HepG2 (cell line): ENCODE data around the gene HBA2. TPM values are rescaled to one million over a fixed set of nuclear protein-coding genes. Genes with fewer than 3 reads are reported as not detected.

Experiments
- ATAC-seq: fragments of 200-7000 bp; cut with Tn5 transposase; 3 replicates; pipeline ENCODE4 v1.9.1; 2020; ENCODE audit warnings: mild to moderate bottlenecking, moderate library complexity
- BruUV-seq: library from RNA; stranded (reverse); fragments of 400-500 nt; replicated peaks from 2 replicates; lab custom pipeline; 2021; lab: Mats Ljungman, UMichigan
- CTCF ChIA-PET: fragments of 300-600 bp; formaldehyde crosslinking; extraction: SDS; loops from one replicate; lab custom pipeline; 2021; ENCODE audit warnings: low total read pairs, inconsistent platforms, low intra/inter-chr PET ratio; lab: Yijun Ruan, JAX
- POLR2A ChIA-PET: fragments of 350-600 bp; sonication (Branson Sonifier 250); formaldehyde crosslinking; loops from one replicate; lab custom pipeline; 2020; ENCODE audit warnings: antibody characterized with exemption, inconsistent platforms; lab: Yijun Ruan, JAX
- DNase-seq: peaks from one replicate; pipeline ENCODE4 v3.0.0-alpha.2; 2015; ENCODE audit warnings: low spot score
- FAIRE-seq: peaks from 3 replicates; lab custom pipeline; 2011; peaks lifted over from hg19 to GRCh38; lab: Jason Lieb, UNC
- H2AFZ ChIP-seq: one replicate; pipeline ENCODE4 v1.6.1; 2011; ENCODE audit warnings: low read length, inconsistent platforms
- H3K27ac ChIP-seq: fragments of 300-600 bp; 3 replicates; pipeline ENCODE4 v1.8.0; 2011; ENCODE audit warnings: mixed run types, mild to moderate bottlenecking, mixed read lengths, low read length, inconsistent platforms; ENCODE audit not compliant: insufficient read depth; ENCODE audit errors: extremely low read length
- H3K27me3 ChIP-seq, 2 experiments: fragments of 200-600 bp in 1 of 2; 2 replicates in 1 of 2; 3 replicates in 1 of 2; pipeline versions ENCODE4 v1.6.0 to v1.8.0; 2011; ENCODE audit warnings: low read length in 2 of 2, mild to moderate bottlenecking in 2 of 2, moderate library complexity in 2 of 2, inconsistent platforms in 1 of 2; ENCODE audit not compliant: insufficient read depth in 2 of 2, control insufficient read depth in 1 of 2
- H3K36me3 ChIP-seq, 2 experiments: fragments of 200-600 bp in 1 of 2; replicated peaks in 1 of 2; 2 replicates in 1 of 2; 3 replicates in 1 of 2; pipeline versions ENCODE4 v1.5.1 to v1.8.0; 2011; ENCODE audit warnings: low read length in 2 of 2, inconsistent platforms in 1 of 2; ENCODE audit not compliant: insufficient read depth in 2 of 2, control insufficient read depth in 1 of 2
- H3K4me1 ChIP-seq: 2 replicates; pipeline ENCODE4 v1.5.1; 2012; ENCODE audit warnings: low read length, inconsistent platforms; ENCODE audit not compliant: insufficient read depth
- H3K4me2 ChIP-seq: 2 replicates; pipeline ENCODE4 v1.6.0; 2011; ENCODE audit warnings: low read depth, low read length, inconsistent platforms
- H3K4me3 ChIP-seq, 3 experiments: fragments of 200-600 bp in 1 of 3; sonication (generic), shearing (Covaris generic) in 1 of 3; replicated peaks in 1 of 3; 2 replicates each; pipeline ENCODE4 v1.5.1; 2011 to 2016; ENCODE audit warnings: low read length in 3 of 3, inconsistent platforms in 2 of 3, low read depth in 2 of 3, mild to moderate bottlenecking in 2 of 3, control low read depth in 1 of 3, mixed read lengths in 1 of 3; ENCODE audit not compliant: insufficient read depth in 1 of 3
- H3K79me2 ChIP-seq: one replicate; pipeline ENCODE4 v1.6.1; 2011; ENCODE audit warnings: low read length, inconsistent platforms; ENCODE audit not compliant: insufficient read depth
- H3K9ac ChIP-seq: 2 replicates; pipeline ENCODE4 v1.6.0; 2011; ENCODE audit warnings: mild to moderate bottlenecking, low read depth, low read length, inconsistent platforms; ENCODE audit not compliant: insufficient read depth
- H3K9me3 ChIP-seq: 2 replicates; pipeline ENCODE4 v1.5.1; 2012; ENCODE audit warnings: mild to moderate bottlenecking, low read length
- H4K20me1 ChIP-seq: 2 replicates; pipeline ENCODE4 v1.6.0; 2011; ENCODE audit warnings: inconsistent platforms, mild to moderate bottlenecking, low read length, moderate library complexity; ENCODE audit not compliant: insufficient read depth
- ELF1 ChIP-seq: sonication (generic); formaldehyde crosslinking; IDR thresholded peaks from 2 replicates; pipeline ENCODE4 v1.4.0; 2020; ENCODE audit warnings: missing genetic modification reagents
- GFI1 ChIP-seq: sonication (generic); formaldehyde crosslinking; IDR thresholded peaks from 2 replicates; pipeline ENCODE4 v1.5.0; 2020; ENCODE audit warnings: missing genetic modification reagents, mild to moderate bottlenecking, borderline replicate concordance
- NR2F2 ChIP-seq: IDR thresholded peaks from 2 replicates; pipeline ENCODE4 v1.6.1; 2012; ENCODE audit warnings: low read depth, inconsistent platforms, borderline replicate concordance
- TRIM22 ChIP-seq: fragments of 450-650 bp; IDR thresholded peaks from 2 replicates; pipeline ENCODE4 v1.6.1; 2017
- XRCC5 ChIP-seq: fragments of 200-400 bp; formaldehyde crosslinking; optimal IDR thresholded peaks from 2 replicates; pipeline ENCODE3; 2017; ENCODE audit warnings: mild to moderate bottlenecking, low read length
- ZFP36 ChIP-seq: fragments of 150-350 bp; IDR thresholded peaks from 2 replicates; pipeline ENCODE4 v1.6.1; 2018; ENCODE audit warnings: borderline replicate concordance, low read length, low read depth; ENCODE audit not compliant: partially characterized antibody
- ZNF557 ChIP-seq: sonication (generic); formaldehyde crosslinking; IDR thresholded peaks from 2 replicates; pipeline ENCODE4 v1.4.0; 2020; ENCODE audit warnings: missing genetic modification reagents
- ZNF616 ChIP-seq: sonication (generic); formaldehyde crosslinking; IDR thresholded peaks from 2 replicates; pipeline ENCODE4 v1.5.0; 2020; ENCODE audit warnings: low read depth, mild to moderate bottlenecking, missing genetic modification reagents
- ZNF710 ChIP-seq: sonication (generic); formaldehyde crosslinking; IDR thresholded peaks from 2 replicates; pipeline ENCODE4 v1.5.0; 2020; ENCODE audit warnings: mild to moderate bottlenecking, missing genetic modification reagents, borderline replicate concordance
- ZNF713 ChIP-seq: sonication (generic); formaldehyde crosslinking; IDR thresholded peaks from 2 replicates; pipeline ENCODE4 v1.4.0; 2020; ENCODE audit warnings: mild to moderate bottlenecking, missing genetic modification reagents
- WGBS: methylation state at CpG from one replicate; pipeline ENCODE4 v1.1.6; 2017; ENCODE audit warnings: low lambda C conversion rate; 5-methylcytosine and 5-hydroxymethylcytosine counted together
- in situ Hi-C: cut with HindIII; loops from 2 replicates; pipeline ENCODE4 v1.10.0; 2017; ENCODE audit warnings: low pct_unique_long_range_greater_than_20kb; ENCODE audit not compliant: extremely low pct_ligation_motif_present
- intact Hi-C: fragments of 100-400 bp; cut with micrococcal nuclease; formaldehyde crosslinking; loops from one replicate; pipeline ENCODE4 v1.10.0; 2022; ENCODE audit not compliant: unreplicated experiment
- polyA plus RNA-seq, 8 experiments: library from polyadenylated mRNA; depleted of rRNA in 3 of 8; stranded (reverse) in 7 of 8; unstranded in 1 of 8; fragments of >200 nt; fragmentation: Illumina TruSeq in 4 of 8; extraction: Trizol in 4 of 8; gene quantifications; 2 replicates each; pipeline versions ENCODE4 v1.2.1 to v1.2.3, GENCODE V29; 2011 to 2016; ENCODE audit warnings: low read depth in 4 of 8, missing spikeins in 1 of 8, mixed read lengths in 1 of 8; ENCODE audit not compliant: insufficient read depth in 1 of 8
- total RNA-seq, 5 experiments: library from RNA; depleted of rRNA; stranded (reverse); fragments of >200 nt; fragmentation: Illumina TruSeq; extraction: Trizol; gene quantifications; 2 replicates each; pipeline ENCODE4 v1.2.3, GENCODE V29; 2016; ENCODE audit warnings: low read depth in 1 of 5

The HBA2 gene
- total and polyA plus RNA-seq, 2 of the 13 experiments (the other 11 are each of a cell fraction or from before 2014, with no cell fraction given): not detected

- Histone ChIP-seq H3K4me3 (no peak overlapping the region), H4K20me1 (no peaks in the 10 kb centered on the region), H2AFZ (no peak overlapping the region), H3K36me3 (no peaks in the 10 kb centered on the region), H3K27ac (no peak overlapping the region), H3K4me1 (peaks cover 20% of the 10 kb centered on the region), H3K9ac (no peak overlapping the region), H3K79me2 (no peaks in the 10 kb centered on the region)
- FAIRE-seq: no peak
- no peak for ATAC-seq
- POLR2A ChIA-PET: interaction anchor here (0.6 kb wide), 1 partner anchor 15 kb away, joined by 4 read pairs; no protein-coding TSS in a partner anchor
- BruUV-seq: no TSS peak
- CTCF ChIA-PET: no interaction called here
- WGBS: 11% methylated on average over 6 of the region's 6 CpGs
- in situ Hi-C loops: no loop called here
- TF ChIP-seq NR2F2 (no peak), ELF1 (CRISPR knock-in tag) (no peak), ZFP36 (no peak), ZNF616 (no peak), ZNF710 (CRISPR knock-in tag) (no peak), GFI1 (CRISPR knock-in tag) (no peak), ZNF557 (no peak), TRIM22 (no peak), ZNF713 (no peak), XRCC5 (no peak)
- TF ChIP-seq, all 625 proteins: peak for 0
- intact Hi-C loops: no loop called here
- no peak overlapping the region for H3K4me2 ChIP-seq
- peaks cover 2 to 49% of the 10 kb centered on the region in 2 experiments for H3K27me3 ChIP-seq
- DNase-seq: no peak
- H3K9me3 ChIP-seq: no peaks in the 10 kb centered on the region
Measured at GRCh38 chr16:159136-159849, 13.4 kb upstream of the HBA2 start.
